Thyroid gland (tissue), 4 donors: Measurements from ENCODE around the gene FGF8. TPM values are rescaled to one million over a fixed set of nuclear protein-coding genes. Genes with fewer than 3 reads are reported as not detected.

Experiments
- DNase-seq, 2 donors: peaks; one replicate each; pipeline ENCODE4 v3.0.0-alpha.2; 2019
- H3K27ac ChIP-seq, 3 donors: fragments of 200-600 bp; sonication (generic); 1 replicate in 2 of 3; 2 replicates in 1 of 3; pipeline ENCODE4 v1.5.1; 2016 to 2019; ENCODE audit warnings: mild to moderate bottlenecking in 1 of 3, moderate library complexity in 1 of 3
- H3K27me3 ChIP-seq: fragments of 200-600 bp; sonication (generic); one replicate; pipeline ENCODE4 v1.5.1; 2019
- H3K36me3 ChIP-seq, 2 donors: fragments of 200-600 bp; sonication (generic); one replicate each; pipeline ENCODE4 v1.5.1; 2016 to 2019
- H3K4me1 ChIP-seq, 2 donors: fragments of 200-600 bp; sonication (generic); one replicate each; pipeline ENCODE4 v1.5.1; 2017 to 2019
- H3K4me3 ChIP-seq, 3 donors: fragments of 200-600 bp; sonication (generic); replicated peaks in 1 of 3; 1 replicate in 2 of 3; 2 replicates in 1 of 3; pipeline ENCODE4 v1.5.1; 2016; ENCODE audit warnings: mild to moderate bottlenecking in 1 of 3
- H3K9me3 ChIP-seq: fragments of 200-600 bp; sonication (generic); one replicate; pipeline ENCODE4 v1.5.1; 2017
- CTCF ChIP-seq, 6 experiments: fragments of 200-600 bp in 3 of 6; fragments of 450-650 bp in 3 of 6; sonication (generic) in 3 of 6; IDR thresholded peaks; one replicate each; pipeline ENCODE4 v1.5.1; 2016 to 2019; ENCODE audit warnings: antibody characterized with exemption in 6 of 6, mild to moderate bottlenecking in 2 of 6, inconsistent platforms in 1 of 6, moderate library complexity in 1 of 6
- POLR2A ChIP-seq, 2 donors: fragments of 450-650 bp; IDR thresholded peaks; one replicate each; pipeline ENCODE4 v1.6.1; 2017; ENCODE audit warnings: antibody characterized with exemption in 2 of 2, mild to moderate bottlenecking in 2 of 2, moderate library complexity in 1 of 2
- WGBS, 2 donors: methylation state at CpG; one replicate each; pipeline ENCODE4 v1.1.5; 2017; 5-methylcytosine and 5-hydroxymethylcytosine counted together
- intact Hi-C: fragments of 100-400 bp; cut with DNase I; formaldehyde crosslinking; loops from one replicate; pipeline ENCODE4 v1.15.1; 2023
- total RNA-seq, 4 donors: library from RNA; depleted of rRNA; stranded (reverse); fragments of >200 nt; gene quantifications; one replicate each; pipeline ENCODE4 v1.2.3, GENCODE V29; 2016

The FGF8 gene
- total RNA-seq, 4 donors from 2014 or later: not detected

GRCh38 chr10:101817337-101818118, 41.6 kb upstream of the FGF8 start:
- Histone ChIP-seq H3K9me3 (no peaks in the 10 kb centered on the region), H3K27ac (peak overlapping the region; percentile 65 to 97 (median 86)), H3K4me3 (peak overlapping the region; percentile 77 to 92 (median 84)), H3K27me3 (no peaks in the 10 kb centered on the region), H3K36me3 (no peaks in the 10 kb centered on the region), H3K4me1 (peaks cover 22 to 25% of the 10 kb centered on the region in 2 donors)
- intact Hi-C loops: no loop called here
- peak in 1 of 2 donors; percentile 27 for TF ChIP-seq POLR2A (IDR thresholded peaks at IDR 0.05)
- TF ChIP-seq CTCF (IDR thresholded peaks at IDR 0.05): no peak
- peak; percentile 88 to 90 for DNase-seq
- WGBS, 2 donors: 1% methylated on average over 36 to 39 of the region's 44 CpGs

- Histone ChIP-seq H3K27ac (peak overlapping the region in 2 of 3 donors; percentile 86 to 97), H3K27me3 (no peaks in the 10 kb centered on the region), H3K36me3 (no peaks in the 10 kb centered on the region), H3K4me1 (peaks cover 22 to 25% of the 10 kb centered on the region in 2 donors), H3K9me3 (no peaks in the 10 kb centered on the region), H3K4me3 (peak overlapping the region; percentile 77 to 92 (median 84))
- intact Hi-C loops: no loop called here
- WGBS, 2 donors: 0 to 1% methylated on average over 14 of the region's 14 CpGs
- TF ChIP-seq CTCF (IDR thresholded peaks at IDR 0.05) (no peak), POLR2A (IDR thresholded peaks at IDR 0.05) (no peak)
- DNase-seq: no peak
Measured at GRCh38 chr10:101816913-101817336, 41.0 kb upstream of the FGF8 start.

- Histone ChIP-seq H3K27ac (no peak overlapping the region), H3K27me3 (no peaks in the 10 kb centered on the region), H3K36me3 (no peaks in the 10 kb centered on the region), H3K4me3 (peak overlapping the region in 2 of 3 donors; percentile 9 to 84), H3K4me1 (peaks cover 22 to 25% of the 10 kb centered on the region in 2 donors), H3K9me3 (no peaks in the 10 kb centered on the region)
- intact Hi-C loops: no loop called here
- WGBS, 2 donors: 2 to 3% methylated on average over 5 of the region's 5 CpGs
- no peak for DNase-seq
- TF ChIP-seq CTCF (IDR thresholded peaks at IDR 0.05) (no peak), POLR2A (IDR thresholded peaks at IDR 0.05) (no peak)
Measured at GRCh38 chr10:101816376-101816775, 40.5 kb upstream of the FGF8 start.

GRCh38 chr10:101814466-101815071, 38.7 kb upstream of the FGF8 start:
- Histone ChIP-seq H3K4me3 (peak overlapping the region in 1 of 3 donors; percentile 84), H3K27ac (no peak overlapping the region), H3K9me3 (no peaks in the 10 kb centered on the region), H3K4me1 (peaks cover 22 to 25% of the 10 kb centered on the region in 2 donors), H3K36me3 (peaks cover 6 to 12% of the 10 kb centered on the region in 2 donors), H3K27me3 (no peaks in the 10 kb centered on the region)
- WGBS, 2 donors: 55 to 58% methylated on average over 8 of the region's 8 CpGs
- intact Hi-C loops: no loop called here
- DNase-seq: no peak
- TF ChIP-seq CTCF (IDR thresholded peaks at IDR 0.05): no peak

- TF ChIP-seq CTCF (IDR thresholded peaks at IDR 0.05) (no peak), POLR2A (IDR thresholded peaks at IDR 0.05) (no peak)
- H3K4me1 ChIP-seq: peaks cover 18 to 25% of the 10 kb centered on the region in 2 donors
- intact Hi-C loops: no loop called here
- no peaks in the 10 kb centered on the region for H3K9me3 ChIP-seq
- no peak for DNase-seq
- H3K27ac ChIP-seq: no peak overlapping the region
- peaks cover 19 to 22% of the 10 kb centered on the region in 2 donors for H3K36me3 ChIP-seq
- 92 to 96% methylated on average over 4 of the region's 4 CpGs for WGBS, 2 donors
- H3K27me3 ChIP-seq: no peaks in the 10 kb centered on the region
- H3K4me3 ChIP-seq: no peak overlapping the region
Measured at GRCh38 chr10:101812606-101813005, 36.7 kb upstream of the FGF8 start.
